Lung (tissue), 12 donors: ENCODE data around the gene ORC4. TPM values are rescaled to one million over a fixed set of nuclear protein-coding genes. Genes with fewer than 3 reads are reported as not detected.

Experiments used
- ATAC-seq: fragments of 200-7000 bp; cut with Tn5 transposase; one replicate; pipeline ENCODE4 v1.9.1; 2020; ENCODE audit warnings: moderate number of reproducible peaks; ENCODE audit not compliant: insufficient read depth, low FRiP score
- DNase-seq, 3 donors: peaks; one replicate each; pipeline ENCODE4 v3.0.0-alpha.2; 2013 to 2017
- H3K27ac ChIP-seq, 2 donors: one replicate each; pipeline ENCODE4 v1.5.1; 2013; ENCODE audit warnings: mild to moderate bottlenecking in 2 of 2, moderate library complexity in 2 of 2, control low read depth in 1 of 2, inconsistent platforms in 1 of 2, low read depth in 1 of 2, low read length in 1 of 2
- H3K27me3 ChIP-seq, 3 donors: one replicate each; pipeline ENCODE4 v1.5.1; 2013; ENCODE audit warnings: low read length in 2 of 3; ENCODE audit not compliant: control insufficient read depth in 3 of 3, insufficient read depth in 3 of 3
- H3K36me3 ChIP-seq, 4 donors: one replicate each; pipeline ENCODE4 v1.5.1; 2013; ENCODE audit warnings: low read length in 4 of 4, mild to moderate bottlenecking in 1 of 4, moderate library complexity in 1 of 4; ENCODE audit not compliant: control insufficient read depth in 4 of 4, insufficient read depth in 4 of 4
- H3K4me1 ChIP-seq, 5 donors: one replicate each; pipeline ENCODE4 v1.5.1; 2013; ENCODE audit warnings: low read length in 5 of 5, mild to moderate bottlenecking in 2 of 5, moderate library complexity in 1 of 5; ENCODE audit not compliant: control insufficient read depth in 5 of 5, insufficient read depth in 5 of 5
- H3K4me3 ChIP-seq: one replicate; pipeline ENCODE4 v1.5.1; 2013; ENCODE audit warnings: mild to moderate bottlenecking, control low read depth, moderate library complexity
- H3K9ac ChIP-seq, 2 donors: one replicate each; pipeline ENCODE4 v1.5.1; 2013; ENCODE audit warnings: low read length in 2 of 2, control low read depth in 1 of 2; ENCODE audit not compliant: insufficient read depth in 1 of 2
- H3K9me3 ChIP-seq, 4 donors: one replicate each; pipeline ENCODE4 v1.5.1; 2013; ENCODE audit warnings: low read length in 3 of 4, mild to moderate bottlenecking in 1 of 4, moderate library complexity in 1 of 4; ENCODE audit not compliant: control insufficient read depth in 4 of 4, insufficient read depth in 3 of 4
- CTCF ChIP-seq: IDR thresholded peaks from 2 replicates; pipeline ENCODE4 v1.5.1; 2012; ENCODE audit warnings: mild to moderate bottlenecking; ENCODE audit errors: control extremely low read depth, extremely low read depth
- WGBS, 2 donors: extraction: QIAGEN DNeasy Blood & Tissue Kit; methylation state at CpG; one replicate each; pipeline ENCODE4 v1.1.7; 2013; 5-methylcytosine and 5-hydroxymethylcytosine counted together
- polyA plus RNA-seq, 2 donors: library from polyadenylated mRNA; stranded (reverse); fragments of 200-250 nt; gene quantifications; one replicate each; pipeline ENCODE4 v1.2.1, GENCODE V29; 2013
- total RNA-seq, 2 donors: library from RNA; depleted of rRNA in 1 of 2; stranded (reverse); fragments of >200 nt in 1 of 2; gene quantifications; one replicate each; pipeline ENCODE4 v1.2.1, GENCODE V29; 2014 to 2021
- donor health status: control.
- donor health status: control.
- donor health status: Bipolar disorder and iron deficiency.
- donor health status: healthy.
- donor health status: DM: yes; HTN: yes; CAD: no.

Gene ORC4
- total and polyA plus RNA-seq, 4 donors: 10.4 to 121 (median 23.2) TPM

- Histone ChIP-seq H3K9ac (no peak overlapping the region), H3K4me1 (peaks cover 0 to 24% (median 2%) of the 10 kb centered on the region in 5 donors), H3K36me3 (no peaks in the 10 kb centered on the region), H3K27ac (no peak overlapping the region), H3K9me3 (no peaks in the 10 kb centered on the region), H3K27me3 (no peaks in the 10 kb centered on the region), H3K4me3 (no peak overlapping the region)
- ATAC-seq (no peak), DNase-seq (peak in 2 of 3 donors; percentile 71 to 74)
- TF ChIP-seq CTCF: no peak
- 61 to 87% methylated on average over 1 of the region's 1 CpG for WGBS, 2 donors
Observed at GRCh38 chr2:148028781-148029180, 8.2 kb upstream of the ORC4 start.

- H3K27me3 ChIP-seq: no peaks in the 10 kb centered on the region
- ATAC-seq (no peak), DNase-seq (no peak)
- H3K36me3 ChIP-seq: no peaks in the 10 kb centered on the region
- H3K27ac ChIP-seq: no peak overlapping the region
- H3K4me3 ChIP-seq: no peak overlapping the region
- H3K9ac ChIP-seq: no peak overlapping the region
- peaks cover 0 to 34% (median 3%) of the 10 kb centered on the region in 5 donors for H3K4me1 ChIP-seq
- TF ChIP-seq CTCF: no peak
- 84 to 90% methylated on average over 1 of the region's 1 CpG for WGBS, 2 donors
- H3K9me3 ChIP-seq: no peaks in the 10 kb centered on the region
Observed at GRCh38 chr2:148027822-148028221, 7.3 kb upstream of the ORC4 start.

GRCh38 chr2:148026573-148026972 is 6.0 kb upstream of the ORC4 start:
- no peak for DNase-seq
- Histone ChIP-seq H3K27me3 (no peaks in the 10 kb centered on the region), H3K9ac (no peak overlapping the region), H3K27ac (no peak overlapping the region), H3K4me3 (no peak overlapping the region), H3K9me3 (no peaks in the 10 kb centered on the region), H3K36me3 (no peaks in the 10 kb centered on the region), H3K4me1 (peaks cover 0 to 31% (median 3%) of the 10 kb centered on the region in 5 donors)
- ATAC-seq: no peak
- WGBS, 2 donors: 95 to 100% methylated on average over 2 of the region's 2 CpGs
- no peak for TF ChIP-seq CTCF

GRCh38 chr2:148023861-148024260 is 3.3 kb upstream of the ORC4 start:
- TF ChIP-seq CTCF: no peak
- Histone ChIP-seq H3K4me3 (no peak overlapping the region), H3K9me3 (no peaks in the 10 kb centered on the region), H3K9ac (no peak overlapping the region), H3K27ac (no peak overlapping the region), H3K36me3 (peaks cover 0 to 3% (median 0%) of the 10 kb centered on the region in 4 donors), H3K27me3 (no peaks in the 10 kb centered on the region), H3K4me1 (peaks cover 0 to 28% (median 3%) of the 10 kb centered on the region in 5 donors)
- no peak for DNase-seq
- no peak for ATAC-seq
